Mesenchymal stem cell (in vitro differentiated cells and primary cell): ENCODE measurements around the gene OBP2A.

Experiments used
- DNase-seq: peaks from one replicate; pipeline ENCODE4 v3.0.0-alpha.2; 2013
- H2AFZ ChIP-seq: one replicate; pipeline ENCODE4 v1.6.1; 2013; ENCODE audit warnings: low read depth, mild to moderate bottlenecking, control low read depth, inconsistent platforms, low read length, moderate library complexity
- H2AK5ac ChIP-seq: 2 replicates; pipeline ENCODE4 v1.6.1; 2013; ENCODE audit warnings: low read length, moderate library complexity, mild to moderate bottlenecking, inconsistent platforms; ENCODE audit not compliant: severe bottlenecking
- H2BK120ac ChIP-seq: one replicate; pipeline ENCODE4 v1.6.1; 2013; ENCODE audit warnings: low read depth, mild to moderate bottlenecking, inconsistent platforms, low read length, moderate library complexity
- H2BK12ac ChIP-seq, 2 experiments: one replicate each; pipeline ENCODE4 v1.6.1; 2013; ENCODE audit warnings: inconsistent platforms in 2 of 2, low read length in 2 of 2, mild to moderate bottlenecking in 2 of 2, moderate library complexity in 2 of 2, control low read depth in 1 of 2
- H2BK15ac ChIP-seq: one replicate; pipeline ENCODE4 v1.6.1; 2013; ENCODE audit warnings: mild to moderate bottlenecking, low read depth, inconsistent platforms; ENCODE audit not compliant: poor library complexity, severe bottlenecking
- H2BK5ac ChIP-seq: 2 replicates; pipeline ENCODE4 v1.6.1; 2013; ENCODE audit warnings: low read depth, mild to moderate bottlenecking, low read length, control low read depth, inconsistent platforms; ENCODE audit not compliant: poor library complexity, severe bottlenecking
- H3K14ac ChIP-seq, 2 experiments: one replicate each; pipeline ENCODE4 v1.6.1; 2013; ENCODE audit warnings: inconsistent platforms in 2 of 2, low read length in 2 of 2, control low read depth in 1 of 2, mild to moderate bottlenecking in 1 of 2, moderate library complexity in 1 of 2
- H3K18ac ChIP-seq, 2 experiments: one replicate each; pipeline ENCODE4 v1.6.1; 2013; ENCODE audit warnings: inconsistent platforms in 2 of 2, low read length in 2 of 2, control low read depth in 1 of 2, low read depth in 1 of 2, mild to moderate bottlenecking in 1 of 2
- H3K23ac ChIP-seq, 2 experiments: one replicate each; pipeline ENCODE4 v1.6.1; 2013; ENCODE audit warnings: inconsistent platforms in 2 of 2, low read length in 2 of 2, mild to moderate bottlenecking in 2 of 2, moderate library complexity in 2 of 2, control low read depth in 1 of 2
- H3K27ac ChIP-seq: 2 replicates; pipeline ENCODE4 v1.5.1; 2013; ENCODE audit warnings: mild to moderate bottlenecking, moderate library complexity, low read length, control low read depth, inconsistent platforms; ENCODE audit not compliant: poor library complexity, severe bottlenecking
- H3K27me3 ChIP-seq, 2 experiments: 2 replicates each; pipeline versions ENCODE4 v1.6.1 to v1.7.0; 2013; ENCODE audit warnings: low read length in 2 of 2, mild to moderate bottlenecking in 2 of 2, moderate library complexity in 2 of 2, control low read depth in 1 of 2, inconsistent platforms in 1 of 2; ENCODE audit not compliant: control insufficient read depth in 1 of 2, insufficient read depth in 1 of 2
- H3K36me3 ChIP-seq, 2 experiments: 2 replicates each; pipeline versions ENCODE4 v1.6.1 to v1.7.0; 2013; ENCODE audit warnings: low read length in 2 of 2, control low read depth in 1 of 2, inconsistent platforms in 1 of 2, low read depth in 1 of 2, mild to moderate bottlenecking in 1 of 2; ENCODE audit not compliant: insufficient read depth in 2 of 2, control insufficient read depth in 1 of 2
- H3K4ac ChIP-seq, 2 experiments: one replicate each; pipeline ENCODE4 v1.6.1; 2013; ENCODE audit warnings: inconsistent platforms in 2 of 2, low read length in 2 of 2, mild to moderate bottlenecking in 2 of 2, moderate library complexity in 2 of 2, control low read depth in 1 of 2, low read depth in 1 of 2
- H3K4me1 ChIP-seq: 2 replicates; pipeline ENCODE4 v1.6.1; 2013; ENCODE audit warnings: low read depth, low read length, control low read depth; ENCODE audit not compliant: control insufficient read depth, insufficient read depth
- H3K4me2 ChIP-seq: 2 replicates; pipeline ENCODE4 v1.6.1; 2013; ENCODE audit warnings: low read length, mild to moderate bottlenecking, inconsistent platforms; ENCODE audit not compliant: poor library complexity, severe bottlenecking
- H3K4me3 ChIP-seq, 2 experiments: 2 replicates each; pipeline versions ENCODE4 v1.5.1 to v1.7.0; 2013; ENCODE audit warnings: low read length in 2 of 2, mild to moderate bottlenecking in 2 of 2, control low read depth in 1 of 2, low read depth in 1 of 2; ENCODE audit not compliant: insufficient read depth in 1 of 2
- H3K79me1 ChIP-seq: replicated peaks from 2 replicates; pipeline ENCODE4 v1.6.1; 2013; ENCODE audit warnings: mild to moderate bottlenecking, control low read depth, low read length, inconsistent platforms; ENCODE audit not compliant: poor library complexity, severe bottlenecking
- H3K9ac ChIP-seq: 2 replicates; pipeline ENCODE4 v1.7.0; 2013; ENCODE audit warnings: mild to moderate bottlenecking, low read length, moderate library complexity
- H3K9me3 ChIP-seq: 2 replicates; pipeline ENCODE4 v1.7.0; 2013; ENCODE audit warnings: mild to moderate bottlenecking, low read length; ENCODE audit not compliant: control insufficient read depth
- H4K8ac ChIP-seq: one replicate; pipeline ENCODE4 v1.6.1; 2013; ENCODE audit warnings: inconsistent platforms, mild to moderate bottlenecking, low read length, moderate library complexity
- H4K91ac ChIP-seq: one replicate; pipeline ENCODE4 v1.6.1; 2013; ENCODE audit warnings: mild to moderate bottlenecking, low read length, inconsistent platforms
- WGBS: methylation state at CpG from one replicate; pipeline ENCODE4 v1.1.7; 2013; ENCODE audit warnings: mixed read lengths; 5-methylcytosine and 5-hydroxymethylcytosine counted together

OBP2A gene

DNA sequence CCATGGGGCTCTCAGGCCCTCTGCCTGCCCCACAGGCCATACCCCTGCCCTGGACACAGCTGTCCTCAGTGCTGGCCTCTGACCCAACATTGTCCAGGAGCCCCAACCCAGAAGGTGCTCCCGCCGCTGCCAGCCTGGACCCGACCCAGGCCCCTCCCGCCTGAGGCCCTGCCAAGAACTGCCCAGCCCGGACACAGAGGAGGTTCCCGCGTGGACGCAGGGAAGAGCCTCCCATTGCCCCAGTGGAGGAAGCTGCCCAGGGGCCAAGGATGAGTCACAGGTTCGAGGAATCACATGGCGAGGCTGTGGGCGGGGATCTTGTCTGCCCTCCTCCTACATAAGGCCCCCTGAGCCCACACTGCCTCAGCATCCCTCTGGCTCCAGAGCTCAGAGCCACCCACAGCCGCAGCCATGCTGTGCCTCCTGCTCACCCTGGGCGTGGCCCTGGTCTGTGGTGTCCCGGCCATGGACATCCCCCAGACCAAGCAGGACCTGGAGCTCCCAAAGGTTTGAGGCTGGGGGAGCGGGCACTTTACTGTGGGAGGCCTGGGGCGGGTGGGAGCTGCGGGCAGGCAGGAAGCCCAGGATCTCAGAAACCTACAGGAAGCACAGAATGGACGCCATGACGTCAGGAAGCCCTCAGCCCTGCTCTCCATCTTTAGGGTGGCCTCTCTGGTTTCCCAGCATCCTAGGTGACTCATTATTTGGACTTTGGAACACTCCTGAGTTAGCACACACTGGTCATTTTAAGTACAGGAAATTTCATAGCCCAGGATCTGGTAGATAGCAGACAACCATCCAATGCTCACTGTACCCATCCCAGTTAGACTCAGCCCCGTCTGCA, 15.7 kb downstream of the OBP2A start, which contains the start of gene PAEP:
PAEP (plus strand) TSS at position 366 of the 844 bp plus-strand sequence.
- H3K36me3 ChIP-seq, result no peaks in the 10 kb centered on the region
- no peak within 1 kb of the TSS for H3K4me3 ChIP-seq
- H3K4me1 ChIP-seq, result no peaks in the 10 kb centered on the region
- H2BK120ac ChIP-seq, result no peak within 1 kb of the TSS
- H4K91ac ChIP-seq, result no peak within 1 kb of the TSS
- no peak for DNase-seq
- no peak within 1 kb of the TSS for H2BK12ac ChIP-seq
- no peak within 1 kb of the TSS for H2AFZ ChIP-seq
- H4K8ac ChIP-seq, result no peak within 1 kb of the TSS
- no peak within 1 kb of the TSS for H3K18ac ChIP-seq
- no peak within 1 kb of the TSS for H2BK5ac ChIP-seq
- H3K79me1 ChIP-seq, result no peaks in the 10 kb centered on the region
- H3K14ac ChIP-seq, result no peak within 1 kb of the TSS
- H3K4ac ChIP-seq, result no peak within 1 kb of the TSS
- no peaks in the 10 kb centered on the region for H3K9me3 ChIP-seq
- H3K27me3 ChIP-seq, result peaks cover 0 to 3% of the 10 kb centered on the region in 2 experiments
- H2BK15ac ChIP-seq, result no peak within 1 kb of the TSS
- no peak within 1 kb of the TSS for H2AK5ac ChIP-seq
- no peak within 1 kb of the TSS for H3K4me2 ChIP-seq
- H3K23ac ChIP-seq, result no peak within 1 kb of the TSS
- WGBS, result 89% methylated on average over 20 of the region's 20 CpGs
- H3K27ac ChIP-seq, result no peak within 1 kb of the TSS
- H3K9ac ChIP-seq, result no peak within 1 kb of the TSS

DNA sequence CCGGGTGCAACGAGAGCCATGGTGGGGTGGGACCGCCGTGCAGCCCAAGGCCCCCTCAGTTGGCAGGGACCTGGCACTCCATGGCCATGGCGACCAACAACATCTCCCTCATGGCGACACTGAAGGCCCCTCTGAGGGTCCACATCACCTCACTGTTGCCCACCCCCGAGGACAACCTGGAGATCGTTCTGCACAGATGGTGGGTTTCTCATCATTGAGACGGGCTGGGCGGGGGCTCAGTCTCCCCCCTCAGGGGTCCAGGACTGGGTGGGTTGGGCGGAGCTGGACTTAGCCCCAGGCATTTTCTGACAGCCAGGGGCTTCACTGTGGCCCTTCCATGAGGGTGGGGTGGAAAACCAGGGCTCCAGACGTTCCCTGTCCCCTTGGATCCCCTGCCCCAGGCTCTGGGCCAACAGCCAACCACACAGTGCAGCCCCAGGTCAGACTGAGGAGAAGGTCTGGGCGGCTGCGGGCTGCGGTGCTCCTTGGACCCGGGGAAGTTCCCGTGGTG, 16.4 kb downstream of the OBP2A start:
- H4K8ac ChIP-seq, result no peak overlapping the region
- no peak overlapping the region for H3K14ac ChIP-seq
- H3K27ac ChIP-seq, result no peak overlapping the region
- no peak overlapping the region for H2AK5ac ChIP-seq
- H3K4me2 ChIP-seq, result no peak overlapping the region
- no peak overlapping the region for H3K18ac ChIP-seq
- no peak overlapping the region for H4K91ac ChIP-seq
- 92% methylated on average over 16 of the region's 17 CpGs for WGBS
- no peak overlapping the region for H3K4ac ChIP-seq
- no peak overlapping the region for H2BK12ac ChIP-seq
- no peaks in the 10 kb centered on the region for H3K79me1 ChIP-seq
- H3K4me1 ChIP-seq, result no peaks in the 10 kb centered on the region
- H3K9ac ChIP-seq, result no peak overlapping the region
- DNase-seq, result no peak
- no peak overlapping the region for H2BK15ac ChIP-seq
- H2AFZ ChIP-seq, result no peak overlapping the region
- no peaks in the 10 kb centered on the region for H3K9me3 ChIP-seq
- peaks cover 0 to 3% of the 10 kb centered on the region in 2 experiments for H3K27me3 ChIP-seq
- H2BK5ac ChIP-seq, result no peak overlapping the region
- H2BK120ac ChIP-seq, result no peak overlapping the region
- H3K36me3 ChIP-seq, result no peaks in the 10 kb centered on the region
- H3K4me3 ChIP-seq, result no peak overlapping the region
- no peak overlapping the region for H3K23ac ChIP-seq

DNA sequence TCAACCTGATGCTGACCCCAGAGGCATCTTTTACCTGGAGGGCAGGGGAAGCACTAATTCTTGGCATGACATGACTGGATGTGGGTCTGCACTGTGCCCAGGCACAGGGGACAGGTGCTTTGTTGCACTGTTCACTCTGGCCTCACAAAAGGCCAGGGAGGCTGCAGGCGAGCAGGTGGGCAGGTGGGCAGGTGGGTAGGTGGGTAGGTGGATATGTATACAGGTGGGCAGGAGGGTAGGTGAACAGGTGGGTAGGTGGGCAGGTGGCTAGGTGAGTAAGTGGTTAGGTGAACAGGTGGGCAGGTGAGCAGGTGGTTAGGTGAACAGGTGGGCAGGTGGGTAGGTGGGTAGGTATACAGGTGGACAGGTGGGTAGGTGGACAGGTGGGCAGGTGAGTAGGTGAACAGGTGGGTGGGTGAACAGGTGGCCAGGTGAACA, 17.1 kb downstream of the OBP2A start:
- no peaks in the 10 kb centered on the region for H3K36me3 ChIP-seq
- 79% methylated on average over 1 of the region's 1 CpG for WGBS

DNA sequence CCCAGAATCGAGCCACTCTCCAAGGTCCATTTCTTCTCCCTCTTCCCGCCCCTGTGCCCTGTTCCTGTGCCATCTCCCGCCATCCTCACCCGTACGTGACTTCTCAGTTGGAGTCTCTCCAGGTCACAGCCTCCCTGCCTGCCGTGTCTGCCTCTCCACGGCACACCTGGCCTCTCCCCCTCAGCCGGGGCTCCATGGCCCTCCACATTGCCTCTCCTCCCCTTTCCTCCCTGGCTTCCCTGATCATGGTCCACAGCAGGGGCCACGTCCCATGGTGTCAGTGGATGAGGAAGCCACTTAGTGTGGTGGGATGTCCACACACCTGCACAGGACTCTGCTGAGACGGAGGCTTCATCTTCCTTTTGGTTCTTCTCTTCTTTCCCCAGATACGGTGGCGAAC, 17.9 kb downstream of the OBP2A start:
- Histone ChIP-seq H3K14ac (no peak overlapping the region), H4K8ac (no peak overlapping the region), H3K4me1 (no peaks in the 10 kb centered on the region), H2AFZ (no peak overlapping the region), H3K4ac (no peak overlapping the region), H3K18ac (no peak overlapping the region), H4K91ac (no peak overlapping the region), H3K9ac (no peak overlapping the region), H3K4me2 (no peak overlapping the region), H2AK5ac (no peak overlapping the region), H2BK12ac (no peak overlapping the region), H3K9me3 (peaks cover 1% of the 10 kb centered on the region), H3K27ac (no peak overlapping the region), H2BK120ac (no peak overlapping the region), H3K4me3 (no peak overlapping the region), H2BK15ac (no peak overlapping the region), H3K36me3 (no peaks in the 10 kb centered on the region), H2BK5ac (no peak overlapping the region), H3K23ac (no peak overlapping the region), H3K79me1 (no peaks in the 10 kb centered on the region), H3K27me3 (peaks cover 0 to 3% of the 10 kb centered on the region in 2 experiments)
- no peak for DNase-seq
- WGBS, result 92% methylated on average over 12 of the region's 12 CpGs

More for the DNA sequence above, 17.1 kb downstream of the OBP2A start:
- Histone ChIP-seq H3K27me3 (peaks cover 0 to 3% of the 10 kb centered on the region in 2 experiments), H3K4me1 (no peaks in the 10 kb centered on the region), H2BK120ac (no peak overlapping the region), H2AFZ (no peak overlapping the region), H2BK15ac (no peak overlapping the region), H3K18ac (no peak overlapping the region), H3K14ac (no peak overlapping the region), H4K91ac (peak overlapping the region; percentile 47), H3K23ac (no peak overlapping the region), H3K9me3 (no peaks in the 10 kb centered on the region), H2BK12ac (no peak overlapping the region), H3K27ac (no peak overlapping the region), H3K9ac (no peak overlapping the region), H2AK5ac (no peak overlapping the region), H3K4me3 (no peak overlapping the region), H2BK5ac (no peak overlapping the region), H3K4me2 (no peak overlapping the region), H3K4ac (no peak overlapping the region), H4K8ac (no peak overlapping the region), H3K79me1 (no peaks in the 10 kb centered on the region)
- no peak for DNase-seq
